ENCODE measurements around the gene PEPD.

The PEPD gene

DNA sequence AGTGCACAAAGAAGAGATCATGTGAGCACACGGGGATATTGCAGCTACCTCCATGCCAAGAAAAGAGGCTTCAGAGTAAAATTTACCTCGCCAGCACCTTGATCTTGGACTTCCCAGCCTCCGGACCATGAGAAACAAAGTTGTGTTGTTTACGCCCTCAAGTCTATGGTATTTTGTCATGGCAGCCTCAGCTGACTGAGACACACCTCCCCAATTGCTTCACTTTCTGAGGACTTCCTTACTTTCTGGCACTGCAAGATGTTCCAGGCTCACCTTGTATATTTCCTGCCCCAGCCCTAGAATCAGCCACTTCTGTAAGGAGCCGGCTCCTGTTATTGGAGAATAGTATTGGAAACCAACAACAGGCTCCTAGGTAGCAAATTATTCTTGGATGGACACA lies 154.7 kb downstream of the PEPD start:
- in situ Hi-C loops (cut with MboI; ENCODE audit: low sequenced_read_pairs): no loop called here

DNA sequence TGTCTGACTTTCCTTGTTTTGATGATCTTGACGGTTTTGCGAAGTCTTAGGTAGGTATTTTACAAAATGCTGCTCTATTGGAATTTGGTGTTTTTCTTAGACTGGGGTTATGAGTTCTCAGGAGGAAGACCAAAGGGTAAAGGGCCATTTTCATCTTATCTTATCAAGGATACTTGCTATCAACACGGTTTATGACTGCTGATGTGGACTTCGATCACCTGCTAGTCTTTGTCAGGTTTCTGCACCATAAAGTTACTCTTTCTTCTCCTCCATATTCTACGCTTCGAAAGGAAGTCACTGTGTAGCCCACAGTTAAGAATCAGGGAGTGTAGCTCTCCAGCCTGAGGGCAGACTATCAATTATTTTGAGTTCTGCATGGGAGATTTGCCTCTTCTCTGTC lies 155.5 kb downstream of the PEPD start:
- in situ Hi-C loops (cut with MboI; ENCODE audit: low sequenced_read_pairs): no loop called here

- in situ Hi-C loops (cut with MboI; ENCODE audit: low sequenced_read_pairs): no loop called here
These were observed 155.9 kb downstream of the PEPD start for GRCh38 chr19:33365691-33366090.

GRCh38 chr19:33363476-33363875 lies 158.1 kb downstream of the PEPD start:
- in situ Hi-C loops (cut with MboI; ENCODE audit: low sequenced_read_pairs): no loop called here

GRCh38 chr19:33362508-33363228 lies 158.9 kb downstream of the PEPD start:
- in situ Hi-C loops (cut with MboI; ENCODE audit: low sequenced_read_pairs): no loop called here

- in situ Hi-C loops (cut with MboI; ENCODE audit: low sequenced_read_pairs): no loop called here
These were observed 162.0 kb downstream of the PEPD start for GRCh38 chr19:33359581-33359980.

DNA sequence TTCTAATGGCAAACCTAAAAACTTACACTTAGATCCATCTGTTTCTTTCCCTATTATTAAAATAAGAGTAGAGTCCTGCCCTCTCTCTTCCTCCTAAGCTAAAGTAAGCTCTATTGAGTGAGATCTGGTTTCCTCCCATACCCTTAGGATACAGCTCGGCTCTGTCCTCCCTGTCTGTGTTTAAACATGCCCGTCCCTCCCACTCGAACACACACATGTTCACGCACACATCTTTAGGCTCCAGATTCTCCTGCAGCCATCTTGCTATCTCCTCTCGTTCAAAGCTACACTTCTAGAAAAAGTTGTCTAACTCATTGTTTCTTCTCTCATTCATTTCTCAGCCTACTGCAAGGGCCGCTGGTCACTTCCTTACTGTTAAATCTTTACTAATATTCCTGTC lies 163.2 kb downstream of the PEPD start:
- in situ Hi-C loops (cut with MboI; ENCODE audit: low sequenced_read_pairs): no loop called here

GRCh38 chr19:33357556-33357955 lies 164.0 kb downstream of the PEPD start:
- in situ Hi-C loops (cut with MboI; ENCODE audit: low sequenced_read_pairs): no loop called here

DNA sequence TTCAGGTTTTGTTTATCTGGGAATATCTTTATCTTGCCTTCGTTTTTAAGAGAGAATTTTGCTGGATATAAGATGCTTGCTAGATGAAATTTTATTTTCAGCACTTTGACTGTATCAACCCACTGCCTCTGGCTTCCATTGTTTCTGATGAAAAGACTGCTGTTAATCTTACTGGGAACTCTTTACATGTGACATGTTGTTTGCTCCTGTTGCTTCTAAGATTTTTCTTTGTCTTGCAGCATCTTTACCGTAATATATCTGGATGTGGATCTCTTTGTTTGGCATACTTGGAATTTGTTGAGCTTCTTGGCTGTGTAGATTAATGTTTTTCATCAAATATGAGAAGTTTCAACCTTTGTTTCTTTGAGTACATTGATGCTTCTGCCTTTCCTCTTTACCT lies 166.1 kb downstream of the PEPD start:
- in situ Hi-C loops (cut with MboI; ENCODE audit: low sequenced_read_pairs): no loop called here

DNA sequence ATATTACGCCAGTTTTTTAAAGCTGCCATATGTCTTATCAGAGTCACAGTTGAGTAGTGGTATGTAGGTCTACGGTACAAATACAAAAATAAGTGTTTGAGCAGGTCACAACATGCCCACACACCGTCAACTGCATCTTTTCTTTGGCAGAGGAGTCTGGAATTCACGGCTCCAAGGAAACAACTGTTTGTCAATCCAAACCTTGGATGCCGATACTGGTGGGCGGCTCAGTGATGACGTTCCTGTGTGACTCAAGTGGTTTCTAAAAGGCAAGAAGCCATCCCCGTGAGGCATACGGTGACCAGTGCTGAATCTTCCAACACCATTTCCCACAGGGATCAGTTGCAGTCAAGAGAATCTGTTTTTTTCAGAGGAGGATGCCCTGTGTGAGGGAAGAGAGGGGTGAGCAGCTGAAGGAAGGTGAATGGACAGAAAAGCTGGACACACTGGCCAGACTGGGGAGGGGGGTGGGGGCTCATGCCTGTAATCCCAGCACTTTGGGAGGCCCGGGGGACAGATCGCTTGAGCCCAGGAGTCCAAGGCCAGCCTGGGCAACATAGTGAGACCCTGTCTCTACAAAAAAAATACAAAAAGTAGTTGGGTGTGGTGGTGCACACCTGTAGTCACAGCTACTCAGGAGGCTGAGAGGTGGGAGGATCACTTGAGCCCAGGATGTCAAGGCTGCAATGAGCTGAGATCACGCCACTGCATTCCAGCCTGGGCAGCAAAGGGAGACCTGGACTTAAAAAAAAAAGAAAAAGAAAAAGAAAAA lies 170.9 kb downstream of the PEPD start:
- in situ Hi-C loops (cut with MboI; ENCODE audit: low sequenced_read_pairs): no loop called here

DNA sequence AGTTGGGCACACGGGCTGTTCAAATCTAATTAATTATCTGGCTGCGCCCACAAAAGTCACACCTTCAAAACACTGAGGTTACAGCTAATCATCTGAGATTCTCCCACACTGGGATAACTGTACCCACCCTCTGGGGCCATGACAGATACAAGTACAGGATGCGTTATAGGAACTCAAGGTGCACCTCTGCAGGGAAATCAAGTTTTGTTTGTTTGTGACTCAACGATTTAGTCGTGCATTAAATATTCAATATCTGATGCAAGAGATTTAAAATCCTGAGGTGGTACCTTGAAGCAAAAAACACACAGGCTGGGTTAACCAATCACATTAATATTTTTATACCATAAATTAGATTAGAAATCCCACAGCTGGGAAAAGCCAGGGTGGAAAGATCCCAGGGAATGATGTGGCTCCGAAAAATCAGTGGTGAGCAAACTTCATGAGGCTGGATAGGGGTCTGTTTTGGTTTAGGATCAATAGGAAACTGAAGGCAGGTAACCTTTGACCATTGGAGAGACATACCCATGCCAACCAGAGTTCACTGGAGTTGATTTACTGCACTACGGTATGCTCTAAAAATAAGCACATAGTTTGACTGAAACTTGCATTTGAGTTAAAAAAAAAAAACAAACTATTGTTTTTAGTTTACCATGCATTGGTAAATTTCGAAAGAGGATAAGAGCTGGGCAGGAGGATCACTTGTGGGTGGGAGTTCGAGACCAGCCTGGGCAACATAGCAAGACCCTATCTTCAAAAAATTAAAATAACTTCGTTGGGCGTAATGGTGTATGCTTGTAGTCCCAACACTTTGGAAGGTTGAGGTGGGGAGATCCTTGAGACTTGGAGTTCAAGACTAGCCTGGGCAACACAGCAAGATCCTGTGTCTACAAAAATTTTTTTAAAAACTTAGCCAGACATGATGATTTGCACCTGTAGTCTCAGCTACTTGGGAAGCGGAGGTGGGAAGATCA lies 172.0 kb downstream of the PEPD start:
- in situ Hi-C loops (cut with MboI; ENCODE audit: low sequenced_read_pairs): no loop called here

DNA sequence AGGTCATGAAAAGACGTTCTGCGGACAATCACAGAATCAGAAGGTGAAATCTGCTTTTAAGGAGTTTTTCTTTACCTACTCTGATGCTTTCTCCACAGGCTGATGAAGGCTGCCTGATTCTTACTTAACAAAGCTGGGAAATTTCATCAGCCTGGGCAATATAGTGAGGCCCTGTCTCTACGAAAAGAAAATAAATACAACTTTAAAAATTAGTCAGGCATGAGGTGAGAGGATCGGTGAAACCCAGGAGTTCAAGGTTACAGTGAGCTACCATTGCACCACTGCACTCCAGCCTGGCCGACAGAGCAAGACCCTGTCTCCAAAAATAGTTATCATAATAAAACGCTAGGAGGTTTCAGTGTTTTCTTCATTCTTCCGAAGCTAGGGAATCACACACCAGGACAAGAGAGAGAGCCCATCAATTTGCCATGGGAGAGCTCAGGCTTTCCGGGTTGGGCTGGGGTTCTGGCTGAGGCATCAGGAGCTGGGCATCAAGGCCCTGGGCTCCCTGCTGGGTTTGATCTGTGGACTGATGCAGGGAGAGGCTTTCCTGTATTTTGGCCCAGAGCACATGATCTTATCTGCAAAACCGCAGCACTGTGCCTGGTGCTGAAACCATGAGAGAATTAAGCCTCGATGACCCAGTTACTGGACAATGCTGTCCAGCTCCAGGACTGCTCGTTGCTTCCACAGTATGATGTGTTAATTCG lies 173.1 kb downstream of the PEPD start:
- in situ Hi-C loops (cut with MboI; ENCODE audit: low sequenced_read_pairs): no loop called here

- in situ Hi-C loops (cut with MboI; ENCODE audit: low sequenced_read_pairs): no loop called here
These were observed 174.3 kb downstream of the PEPD start for GRCh38 chr19:33347300-33347699.

DNA sequence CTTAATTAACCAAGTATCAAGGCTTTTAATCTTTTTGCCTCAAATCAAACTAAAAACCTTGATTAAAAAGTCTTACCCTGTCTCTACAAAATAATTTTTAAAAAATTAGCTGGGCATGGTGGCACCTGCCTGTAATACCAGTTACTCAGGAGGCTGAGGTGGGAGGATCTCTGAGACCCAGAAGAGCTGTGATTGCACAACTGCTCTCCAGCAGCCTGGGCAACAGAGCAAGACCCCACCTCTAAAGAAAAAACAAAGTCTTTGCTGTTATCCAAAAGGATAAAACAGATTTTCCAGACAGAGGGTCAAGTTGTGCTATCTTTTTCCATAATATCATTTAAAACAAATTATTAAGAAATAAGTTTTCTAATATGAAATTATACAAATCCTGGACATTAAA lies 174.9 kb downstream of the PEPD start:
- in situ Hi-C loops (cut with MboI; ENCODE audit: low sequenced_read_pairs): no loop called here

DNA sequence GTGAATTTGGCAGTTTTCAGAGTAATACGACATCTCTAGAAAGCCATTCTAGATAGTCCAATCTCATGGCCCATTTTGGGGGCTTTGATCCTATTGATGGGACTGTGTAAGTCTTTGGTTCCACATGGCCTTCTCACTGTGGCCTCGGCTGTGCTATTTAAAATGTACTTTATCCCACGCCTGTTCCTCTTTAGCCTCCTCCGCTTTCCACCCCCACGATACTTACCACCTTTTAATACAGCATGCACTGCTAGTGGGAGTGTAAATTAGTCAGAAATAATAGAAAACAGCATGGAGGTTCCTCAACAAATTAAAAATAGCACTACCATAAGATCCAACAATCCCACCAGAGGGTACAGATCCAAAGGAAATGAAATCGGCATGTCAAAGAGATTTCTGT lies 176.4 kb downstream of the PEPD start:
- in situ Hi-C loops (cut with MboI; ENCODE audit: low sequenced_read_pairs): no loop called here

GRCh38 chr19:33344573-33344925 lies 177.0 kb downstream of the PEPD start:
- in situ Hi-C loops (cut with MboI; ENCODE audit: low sequenced_read_pairs): no loop called here

DNA sequence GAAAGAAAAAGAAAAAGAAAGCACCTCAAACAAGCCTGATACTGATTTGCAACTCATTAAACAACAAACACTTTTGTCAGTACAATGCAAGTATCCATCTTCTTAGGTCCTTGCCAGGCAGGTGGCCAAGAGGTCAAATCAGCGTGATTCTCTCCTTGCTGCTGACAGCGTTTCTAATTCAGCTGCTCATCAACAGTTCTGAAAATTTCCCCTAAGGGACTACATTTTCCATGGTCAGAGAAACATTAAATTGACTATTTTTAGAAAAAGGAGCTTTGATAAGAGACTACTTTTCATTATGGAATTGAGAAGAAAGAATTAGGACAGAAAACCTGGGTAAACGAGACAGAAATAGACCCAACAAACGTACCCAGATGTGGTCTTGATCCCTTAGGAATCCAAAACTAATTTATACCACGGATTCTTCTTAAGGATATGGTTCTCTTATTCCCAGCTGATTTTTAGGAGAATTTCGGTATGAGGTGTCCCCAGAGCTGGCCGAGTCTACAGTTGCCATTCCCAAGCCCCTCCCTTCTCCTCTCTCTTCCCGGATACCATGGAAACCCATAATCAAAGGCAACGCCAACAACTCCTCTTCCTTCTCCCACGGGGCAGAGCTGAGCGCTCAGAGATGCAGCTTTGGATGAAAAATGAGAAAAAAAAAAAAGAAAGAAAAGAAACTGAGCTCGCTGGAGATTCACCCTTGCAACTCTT lies 177.6 kb downstream of the PEPD start:
- in situ Hi-C loops (cut with MboI; ENCODE audit: low sequenced_read_pairs): no loop called here

DNA sequence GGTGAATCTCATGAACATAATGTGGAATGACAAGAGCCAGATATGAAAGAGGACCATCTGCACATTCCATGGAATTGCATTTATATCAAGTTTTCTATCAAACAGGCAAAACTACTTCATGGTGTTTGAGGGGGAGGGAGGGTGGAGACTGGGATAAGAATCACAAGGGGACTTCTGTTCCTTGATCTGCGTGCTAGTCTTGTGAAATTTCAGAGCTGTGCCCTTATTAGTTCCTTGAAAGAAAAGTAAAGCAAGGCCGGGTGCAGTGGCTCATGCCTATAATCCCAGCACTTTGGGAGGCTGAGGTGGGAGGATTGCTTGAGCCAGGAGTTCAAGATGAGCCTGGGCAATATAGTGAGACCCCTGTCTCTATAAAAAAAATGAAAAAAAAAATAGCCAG lies 178.3 kb downstream of the PEPD start:
- in situ Hi-C loops (cut with MboI; ENCODE audit: low sequenced_read_pairs): no loop called here

GRCh38 chr19:33340991-33341390 lies 180.6 kb downstream of the PEPD start:
- in situ Hi-C loops (cut with MboI; ENCODE audit: low sequenced_read_pairs): no loop called here

Data from hTERT RPE-1 (cell line).